IMR-90 (cell line): ENCODE measurements around the gene CORO1A. TPM values are rescaled to one million over a fixed set of nuclear protein-coding genes. Genes with fewer than 3 reads are reported as not detected.

Experiments used
- ATAC-seq: fragments of 200-7000 bp; cut with Tn5 transposase; 2 replicates; pipeline ENCODE4 v1.9.1; 2020; ENCODE audit warnings: low read depth, mild to moderate bottlenecking, moderate library complexity
- BruUV-seq: library from RNA; stranded (reverse); fragments of 400-500 nt; replicated peaks from 2 replicates; lab custom pipeline; 2021; lab: Mats Ljungman, UMichigan
- CTCF ChIA-PET: fragments of 300-600 bp; formaldehyde crosslinking; extraction: SDS; loops from one replicate; lab custom pipeline; 2021; ENCODE audit warnings: antibody characterized with exemption; lab: Yijun Ruan, JAX
- POLR2A ChIA-PET: fragments of 300-600 bp; sonication (Branson Sonifier 250); formaldehyde crosslinking; loops from one replicate; lab custom pipeline; 2022; ENCODE audit warnings: antibody characterized with exemption; ENCODE audit not compliant: unreplicated experiment; lab: Charles Lee
- DNase-seq: peaks from one replicate; pipeline ENCODE4 v3.0.0; 2013
- H2AFZ ChIP-seq: replicated peaks from 2 replicates; pipeline ENCODE3; 2013; ENCODE audit warnings: low read length, mild to moderate bottlenecking; ENCODE audit not compliant: poor library complexity
- H2AK5ac ChIP-seq: 2 replicates; pipeline ENCODE4 v1.6.1; 2013; ENCODE audit warnings: low read depth, low read length, inconsistent platforms
- H2AK9ac ChIP-seq: replicated peaks from 2 replicates; pipeline ENCODE3; 2013; ENCODE audit warnings: mild to moderate bottlenecking, low read depth, low read length, moderate library complexity; ENCODE audit not compliant: poor library complexity
- H2BK120ac ChIP-seq: 2 replicates; pipeline ENCODE4 v1.6.1; 2013; ENCODE audit warnings: low read depth, low read length, inconsistent platforms
- H2BK15ac ChIP-seq: 3 replicates; pipeline ENCODE4 v1.6.1; 2013; ENCODE audit warnings: low read depth, low read length, inconsistent platforms
- H2BK20ac ChIP-seq: 2 replicates; pipeline ENCODE4 v1.6.1; 2013; ENCODE audit warnings: low read depth, mild to moderate bottlenecking, inconsistent platforms, low read length, moderate library complexity
- H2BK5ac ChIP-seq: 2 replicates; pipeline ENCODE4 v1.6.1; 2013; ENCODE audit warnings: mild to moderate bottlenecking, low read depth, low read length, inconsistent platforms; ENCODE audit not compliant: poor library complexity, severe bottlenecking
- H3K14ac ChIP-seq: replicated peaks from 2 replicates; pipeline ENCODE4 v1.6.1; 2013; ENCODE audit warnings: low read depth, low read length, inconsistent platforms
- H3K18ac ChIP-seq: 2 replicates; pipeline ENCODE4 v1.6.1; 2013; ENCODE audit warnings: low read depth, low read length, control low read depth
- H3K23ac ChIP-seq: 2 replicates; pipeline ENCODE4 v1.6.1; 2013; ENCODE audit warnings: low read depth, low read length, inconsistent platforms
- H3K27ac ChIP-seq: 2 replicates; pipeline ENCODE4 v1.5.1; 2013; ENCODE audit warnings: mild to moderate bottlenecking, control low read depth, low read length; ENCODE audit not compliant: insufficient read depth
- H3K27me3 ChIP-seq: 2 replicates; pipeline ENCODE4 v1.6.1; 2013; ENCODE audit warnings: low read length; ENCODE audit not compliant: control insufficient read depth, insufficient read depth
- H3K36me3 ChIP-seq: 2 replicates; pipeline ENCODE4 v1.6.1; 2013; ENCODE audit warnings: low read length, mixed read lengths; ENCODE audit not compliant: control insufficient read depth, insufficient read depth
- H3K4ac ChIP-seq: 2 replicates; pipeline ENCODE4 v1.6.1; 2013; ENCODE audit warnings: low read depth, low read length, inconsistent platforms
- H3K4me1 ChIP-seq: 2 replicates; pipeline ENCODE4 v1.6.1; 2013; ENCODE audit warnings: low read length, mixed read lengths; ENCODE audit not compliant: control insufficient read depth, insufficient read depth
- H3K4me2 ChIP-seq: 2 replicates; pipeline ENCODE4 v1.6.1; 2013; ENCODE audit warnings: low read depth, mild to moderate bottlenecking, control low read depth, low read length, moderate library complexity
- H3K4me3 ChIP-seq: 2 replicates; pipeline ENCODE4 v1.5.1; 2013; ENCODE audit warnings: low read depth, mild to moderate bottlenecking, control low read depth, low read length, moderate library complexity; ENCODE audit not compliant: insufficient read depth
- H3K56ac ChIP-seq: 2 replicates; pipeline ENCODE4 v1.6.1; 2013; ENCODE audit warnings: low read length, inconsistent platforms; ENCODE audit not compliant: insufficient read depth; ENCODE audit errors: extremely low read depth
- H3K79me1 ChIP-seq, 2 experiments: 2 replicates each; pipeline ENCODE4 v1.6.1; 2013; ENCODE audit warnings: low read length in 2 of 2, inconsistent platforms in 1 of 2, low read depth in 1 of 2
- H3K9ac ChIP-seq: 2 replicates; pipeline ENCODE4 v1.6.1; 2013; ENCODE audit warnings: low read depth, low read length, control low read depth
- H3K9me1 ChIP-seq: 2 replicates; pipeline ENCODE4 v1.6.1; 2013; ENCODE audit warnings: low read length, inconsistent platforms; ENCODE audit not compliant: insufficient read depth
- H3K9me3 ChIP-seq: 2 replicates; pipeline ENCODE4 v1.6.1; 2013; ENCODE audit warnings: low read length; ENCODE audit not compliant: control insufficient read depth, insufficient read depth
- H4K20me1 ChIP-seq: 2 replicates; pipeline ENCODE4 v1.6.1; 2013; ENCODE audit warnings: low read length, inconsistent platforms; ENCODE audit not compliant: insufficient read depth
- H4K5ac ChIP-seq: 2 replicates; pipeline ENCODE4 v1.6.1; 2013; ENCODE audit warnings: mild to moderate bottlenecking, low read depth, low read length, control low read depth
- H4K8ac ChIP-seq, 2 experiments: 2 replicates each; pipeline ENCODE4 v1.6.1; 2013; ENCODE audit warnings: low read depth in 2 of 2, low read length in 2 of 2, control low read depth in 1 of 2, inconsistent platforms in 1 of 2
- H4K91ac ChIP-seq: 2 replicates; pipeline ENCODE4 v1.6.1; 2013; ENCODE audit warnings: low read depth, low read length, inconsistent platforms; ENCODE audit not compliant: insufficient read depth
- BHLHE40 ChIP-seq: fragments of 150-350 bp; IDR thresholded peaks from 2 replicates; pipeline ENCODE4 v1.6.1; 2016; ENCODE audit warnings: mild to moderate bottlenecking, low read depth, low read length
- CEBPB ChIP-seq: IDR thresholded peaks from 2 replicates; pipeline ENCODE4 v1.6.1; 2012; ENCODE audit warnings: low read depth, low read length, improper control_type of control experiment
- CHD1 ChIP-seq: IDR thresholded peaks from 2 replicates; pipeline ENCODE4 v1.6.1; 2012; ENCODE audit warnings: low read depth, low read length, improper control_type of control experiment
- CTCF ChIP-seq: conservative IDR thresholded peaks from 2 replicates; pipeline ENCODE4 v1.5.1; 2012; ENCODE audit warnings: mild to moderate bottlenecking, low read depth, low read length, improper control_type of control experiment
- FOS ChIP-seq: fragments of 150-350 bp; IDR thresholded peaks from 2 replicates; pipeline ENCODE4 v1.6.1; 2016; ENCODE audit warnings: low read depth, low read length
- MAFK ChIP-seq: IDR thresholded peaks from 2 replicates; pipeline ENCODE4 v1.6.1; 2012; ENCODE audit warnings: low read depth, low read length, improper control_type of control experiment
- MAZ ChIP-seq: IDR thresholded peaks from 2 replicates; pipeline ENCODE4 v1.6.1; 2012; ENCODE audit warnings: low read depth, mild to moderate bottlenecking, low read length, improper control_type of control experiment, moderate library complexity, borderline replicate concordance
- MXI1 ChIP-seq: IDR thresholded peaks from 2 replicates; pipeline ENCODE4 v1.6.1; 2012; ENCODE audit warnings: low read depth, mild to moderate bottlenecking, low read length, moderate library complexity, borderline replicate concordance
- NFE2L2 ChIP-seq: fragments of 150-350 bp; IDR thresholded peaks from 2 replicates; pipeline ENCODE4 v1.6.1; 2016; ENCODE audit warnings: low read depth, mild to moderate bottlenecking, low read length
- POLR2A ChIP-seq: IDR thresholded peaks from 2 replicates; pipeline ENCODE4 v1.6.1; 2012; ENCODE audit warnings: mild to moderate bottlenecking, low read depth, low read length
- RAD21 ChIP-seq: IDR thresholded peaks from 2 replicates; pipeline ENCODE4 v1.6.1; 2012; ENCODE audit warnings: low read length, improper control_type of control experiment
- RCOR1 ChIP-seq: IDR thresholded peaks from 2 replicates; pipeline ENCODE4 v1.6.1; 2012; ENCODE audit warnings: mild to moderate bottlenecking, low read length, improper control_type of control experiment; ENCODE audit not compliant: insufficient replicate concordance
- RFX5 ChIP-seq: IDR thresholded peaks from 2 replicates; pipeline ENCODE4 v1.8.0; 2012; ENCODE audit warnings: low read depth, mild to moderate bottlenecking, low read length, moderate library complexity
- SMC3 ChIP-seq: fragments of 150-350 bp; IDR thresholded peaks from 2 replicates; pipeline ENCODE4 v1.6.1; 2016; ENCODE audit warnings: low read depth, mild to moderate bottlenecking, antibody characterized with exemption, low read length, moderate library complexity
- WGBS, 2 experiments: methylation state at CpG; one replicate each; pipeline versions ENCODE4 v1.1.5 to v1.1.7; 2013; ENCODE audit warnings: missing lambda C conversion rate in 2 of 2; ENCODE audit not compliant: insufficient read length in 1 of 2; ENCODE audit errors: extremely low coverage in 2 of 2; 5-methylcytosine and 5-hydroxymethylcytosine counted together
- dilution Hi-C: fragments of 300-500 bp; cut with HindIII; formaldehyde crosslinking; loops from one replicate; pipeline ENCODE4 v1.14.3; 2018; ENCODE audit warnings: low sequenced_read_pairs; ENCODE audit not compliant: unreplicated experiment
- in situ Hi-C: fragments of 300-500 bp; cut with MboI; formaldehyde crosslinking; loops from 3 replicates; pipeline ENCODE4 v1.14.3; 2019; ENCODE audit warnings: low sequenced_read_pairs, inconsistent platforms, mixed read lengths
- intact Hi-C: fragments of 100-400 bp; cut with micrococcal nuclease; formaldehyde crosslinking; loops from 2 replicates; pipeline ENCODE4 v1.10.0; 2022
- polyA plus RNA-seq, 3 experiments: library from polyadenylated mRNA; depleted of rRNA; stranded (reverse); fragments of >200 nt; gene quantifications; 2 replicates each; pipeline ENCODE4 v1.2.3, GENCODE V29; 2012; ENCODE audit warnings: low replicate concordance in 1 of 3
- total RNA-seq: library from RNA; depleted of rRNA; stranded (reverse); fragments of >200 nt; gene quantifications from 2 replicates; pipeline ENCODE4 v1.2.3, GENCODE V29; 2012
- TF ChIP-seq, protein P1 (sequence below): fragments of 150-350 bp; IDR thresholded peaks from 2 replicates; pipeline ENCODE4 v1.6.1; 2017; ENCODE audit warnings: mild to moderate bottlenecking, antibody characterized with exemption, low read length, low read depth
- TF ChIP-seq, protein P2 (sequence below): fragments of 150-350 bp; IDR thresholded peaks from 2 replicates; pipeline ENCODE4 v1.6.1; 2016; ENCODE audit warnings: low read depth, mild to moderate bottlenecking, low read length, moderate library complexity, borderline replicate concordance

CORO1A gene
- total and polyA plus RNA-seq, 2 of the 4 experiments (the other 2 are of a cell fraction) = 7.2 to 13.2 TPM

DNA sequence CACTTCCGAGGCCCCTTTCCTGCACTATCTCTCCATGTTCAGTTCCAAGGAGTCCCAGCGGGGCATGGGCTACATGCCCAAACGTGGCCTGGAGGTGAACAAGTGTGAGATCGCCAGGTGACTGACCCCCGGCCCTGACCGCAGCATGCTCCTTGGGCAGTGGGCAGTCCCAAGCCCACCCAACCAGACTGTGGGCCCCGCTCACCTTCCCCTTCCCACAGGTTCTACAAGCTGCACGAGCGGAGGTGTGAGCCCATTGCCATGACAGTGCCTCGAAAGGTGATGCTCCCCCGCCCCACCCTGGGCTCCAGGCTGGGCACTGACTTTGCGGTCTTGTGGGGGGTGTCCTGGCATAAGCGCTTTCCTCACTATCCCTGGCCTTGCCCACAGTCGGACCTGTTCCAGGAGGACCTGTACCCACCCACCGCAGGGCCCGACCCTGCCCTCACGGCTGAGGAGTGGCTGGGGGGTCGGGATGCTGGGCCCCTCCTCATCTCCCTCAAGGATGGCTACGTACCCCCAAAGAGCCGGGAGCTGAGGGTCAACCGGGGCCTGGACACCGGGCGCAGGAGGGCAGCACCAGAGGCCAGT is 4.7 kb downstream of the CORO1A start:
- CTCF ChIA-PET = no interaction called here
- in situ Hi-C loops = loop anchor here (25.0 kb wide), 1 partner anchor 224 kb away; the partner anchor contains the start of gene ZNF771
- H3K18ac ChIP-seq = no peak overlapping the region
- H2AK9ac ChIP-seq = no peak overlapping the region
- H3K4me3 ChIP-seq = no peak overlapping the region
- H3K14ac ChIP-seq = no peak overlapping the region
- no peak overlapping the region for H3K4me2 ChIP-seq
- BruUV-seq = no TSS peak
- no peak overlapping the region for H2AFZ ChIP-seq
- H3K23ac ChIP-seq = no peak overlapping the region
- POLR2A ChIA-PET = no interaction called here
- H2AK5ac ChIP-seq = no peak overlapping the region
- H3K4me1 ChIP-seq = peaks cover 2% of the 10 kb centered on the region; the same call in 1 of the 2 replicates
- H3K27ac ChIP-seq = no peak overlapping the region
- TF ChIP-seq, protein P1, sequence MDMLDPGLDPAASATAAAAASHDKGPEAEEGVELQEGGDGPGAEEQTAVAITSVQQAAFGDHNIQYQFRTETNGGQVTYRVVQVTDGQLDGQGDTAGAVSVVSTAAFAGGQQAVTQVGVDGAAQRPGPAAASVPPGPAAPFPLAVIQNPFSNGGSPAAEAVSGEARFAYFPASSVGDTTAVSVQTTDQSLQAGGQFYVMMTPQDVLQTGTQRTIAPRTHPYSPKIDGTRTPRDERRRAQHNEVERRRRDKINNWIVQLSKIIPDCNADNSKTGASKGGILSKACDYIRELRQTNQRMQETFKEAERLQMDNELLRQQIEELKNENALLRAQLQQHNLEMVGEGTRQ = no peak
- TF ChIP-seq CTCF (no peak), RAD21 (no peak), MXI1 (no peak), FOS (no peak), BHLHE40 (no peak), CEBPB (no peak), RFX5 (no peak), RCOR1 (no peak), SMC3 (no peak), POLR2A (no peak), MAZ (no peak), CHD1 (no peak), MAFK (no peak), NFE2L2 (no peak)
- TF ChIP-seq, protein P2, sequence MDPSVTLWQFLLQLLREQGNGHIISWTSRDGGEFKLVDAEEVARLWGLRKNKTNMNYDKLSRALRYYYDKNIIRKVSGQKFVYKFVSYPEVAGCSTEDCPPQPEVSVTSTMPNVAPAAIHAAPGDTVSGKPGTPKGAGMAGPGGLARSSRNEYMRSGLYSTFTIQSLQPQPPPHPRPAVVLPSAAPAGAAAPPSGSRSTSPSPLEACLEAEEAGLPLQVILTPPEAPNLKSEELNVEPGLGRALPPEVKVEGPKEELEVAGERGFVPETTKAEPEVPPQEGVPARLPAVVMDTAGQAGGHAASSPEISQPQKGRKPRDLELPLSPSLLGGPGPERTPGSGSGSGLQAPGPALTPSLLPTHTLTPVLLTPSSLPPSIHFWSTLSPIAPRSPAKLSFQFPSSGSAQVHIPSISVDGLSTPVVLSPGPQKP = no peak
- H2BK120ac ChIP-seq = no peak overlapping the region
- no peak overlapping the region for H4K5ac ChIP-seq
- H2BK20ac ChIP-seq = no peak overlapping the region
- no peak overlapping the region for H3K4ac ChIP-seq
- H3K27me3 ChIP-seq = no peaks in the 10 kb centered on the region
- no peaks in the 10 kb centered on the region for H3K9me1 ChIP-seq
- no peak overlapping the region for H3K56ac ChIP-seq
- no peak overlapping the region for H2BK5ac ChIP-seq
- intact Hi-C loops = no loop called here
- DNase-seq (no peak), ATAC-seq (no peak)
- peaks cover 0 to 7% of the 10 kb centered on the region in 2 experiments; a peak in 2 of 4 replicates for H3K79me1 ChIP-seq
- H3K9ac ChIP-seq = no peak overlapping the region
- H4K20me1 ChIP-seq = no peaks in the 10 kb centered on the region
- dilution Hi-C loops = no loop called here
- H4K91ac ChIP-seq = no peak overlapping the region
- H4K8ac ChIP-seq = no peak overlapping the region
- H3K9me3 ChIP-seq = no peaks in the 10 kb centered on the region
- H3K36me3 ChIP-seq = peaks cover 1% of the 10 kb centered on the region; the same call in 1 of the 2 replicates
- H2BK15ac ChIP-seq = no peak overlapping the region
- WGBS, 2 experiments = 88% methylated on average over 8 of the region's 23 CpGs; no CpG with 5 or more reads in 1 of the 2 experiments
